GM20000 (cell line): ENCODE data around the gene PUDP.

Source experiments
- DNase-seq: peaks from one replicate; pipeline ENCODE4 v3.0.0; 2012; ENCODE audit warnings: low spot score
- CTCF ChIP-seq: IDR thresholded peaks from 2 replicates; pipeline ENCODE4 v1.5.1; 2012; ENCODE audit warnings: mild to moderate bottlenecking, control low read depth; ENCODE audit errors: extremely low read depth, missing control alignments

Gene PUDP

GRCh38 chrX:7117587-7117986 lies 30.4 kb downstream of the PUDP start:
- DNase-seq, result no peak
- TF ChIP-seq CTCF, result no peak

GRCh38 chrX:7116081-7116480 lies 31.9 kb downstream of the PUDP start:
- DNase-seq, result no peak
- no peak for TF ChIP-seq CTCF

- no peak for DNase-seq
- TF ChIP-seq CTCF, result no peak
Observed at GRCh38 chrX:7115557-7115956, 32.4 kb downstream of the PUDP start.

- no peak for DNase-seq
- TF ChIP-seq CTCF, result no peak
Observed at GRCh38 chrX:7112071-7112470, 35.9 kb downstream of the PUDP start.

GRCh38 chrX:7111518-7111917 lies 36.4 kb downstream of the PUDP start:
- TF ChIP-seq CTCF, result no peak
- no peak for DNase-seq

- DNase-seq, result no peak
- TF ChIP-seq CTCF, result no peak
Observed at GRCh38 chrX:7110821-7111276, 37.1 kb downstream of the PUDP start.

GRCh38 chrX:7109838-7110793 lies 37.8 kb downstream of the PUDP start:
- DNase-seq, result peak; percentile 34
- no peak for TF ChIP-seq CTCF
